Stomach (tissue), 9 donors: ENCODE data around the gene TNFAIP8L1. TPM values are rescaled to one million over a fixed set of nuclear protein-coding genes. Genes with fewer than 3 reads are reported as not detected.
A peak's percentile ranks its signal among the peaks of the same experiment; 100 is the strongest.

Source experiments
- DNase-seq, 2 donors: peaks; one replicate each; pipeline versions ENCODE4 v3.0.0 to v3.0.0-alpha.2; 2013 to 2019
- H3K27ac ChIP-seq, 5 donors: fragments of 200-600 bp in 4 of 5; sonication (generic) in 4 of 5; one replicate each; pipeline ENCODE4 v1.5.1; 2013 to 2019; ENCODE audit warnings: mild to moderate bottlenecking in 1 of 5, moderate library complexity in 1 of 5
- H3K27me3 ChIP-seq, 3 donors: fragments of 200-600 bp; sonication (generic); one replicate each; pipeline ENCODE4 v1.5.1; 2017 to 2019; ENCODE audit warnings: mixed run types in 1 of 3
- H3K36me3 ChIP-seq, 4 donors: fragments of 200-600 bp; sonication (generic); 1 replicate in 3 of 4; 2 replicates in 1 of 4; pipeline ENCODE4 v1.5.1; 2016 to 2019
- H3K4me1 ChIP-seq, 4 donors: fragments of 200-600 bp; sonication (generic); one replicate each; pipeline ENCODE4 v1.5.1; 2016 to 2019
- H3K4me3 ChIP-seq, 4 donors: fragments of 200-600 bp; sonication (generic) in 3 of 4; one replicate each; pipeline ENCODE4 v1.5.1; 2016 to 2019; ENCODE audit warnings: mild to moderate bottlenecking in 1 of 4
- H3K9me3 ChIP-seq, 4 donors: fragments of 200-600 bp; sonication (generic); one replicate each; pipeline ENCODE4 v1.5.1; 2016 to 2019
- CTCF ChIP-seq, 7 experiments: fragments of 450-650 bp in 4 of 7; fragments of 200-600 bp in 3 of 7; sonication (generic) in 3 of 7; IDR thresholded peaks; one replicate each; pipeline ENCODE4 v1.5.1; 2016 to 2019; ENCODE audit warnings: antibody characterized with exemption in 7 of 7, control low read depth in 2 of 7, mild to moderate bottlenecking in 1 of 7
- EP300 ChIP-seq: sonication (generic); formaldehyde crosslinking; IDR thresholded peaks from one replicate; pipeline ENCODE4 v1.6.1; 2017; ENCODE audit warnings: antibody characterized with exemption
- POLR2A ChIP-seq, 4 donors: fragments of 450-650 bp; IDR thresholded peaks; one replicate each; pipeline ENCODE4 v1.6.1; 2016; ENCODE audit warnings: antibody characterized with exemption in 4 of 4, control low read depth in 2 of 4, mild to moderate bottlenecking in 1 of 4, moderate library complexity in 1 of 4
- POLR2AphosphoS5 ChIP-seq, 3 donors: sonication (generic); formaldehyde crosslinking; IDR thresholded peaks; one replicate each; pipeline ENCODE4 v1.6.1; 2016; ENCODE audit warnings: antibody characterized with exemption in 3 of 3
- WGBS, 5 donors: extraction: QIAGEN DNeasy Blood & Tissue Kit in 3 of 5; methylation state at CpG; one replicate each; pipeline versions ENCODE4 v1.1.5 to v1.1.7; 2013 to 2018; 5-methylcytosine and 5-hydroxymethylcytosine counted together
- intact Hi-C: fragments of 100-400 bp; cut with DNase I; formaldehyde crosslinking; loops from one replicate; pipeline ENCODE4 v1.15.1; 2023; ENCODE audit warnings: low total_unique reads
- polyA plus RNA-seq, 3 donors: library from polyadenylated mRNA; stranded (reverse); fragments of 200-250 nt; gene quantifications; one replicate each; pipeline ENCODE4 v1.2.3, GENCODE V29; 2013
- total RNA-seq, 5 donors: library from RNA; depleted of rRNA; stranded (reverse); fragments of >200 nt; gene quantifications; one replicate each; pipeline versions ENCODE4 v1.1.0 to v1.2.3, GENCODE V29; 2014 to 2016
- donor health status: healthy with polysubstance abuse.
- donor health status: Bipolar disorder and iron deficiency.
- donor health status: healthy.

TNFAIP8L1 gene
- total and polyA plus RNA-seq, 8 donors = 5.3 to 43.4 (median 7.7) TPM

GRCh38 chr19:4657262-4657661 is 17.9 kb downstream of the TNFAIP8L1 start:
- peaks cover 53 to 94% (median 91%) of the 10 kb centered on the region in 4 donors for H3K36me3 ChIP-seq
- H3K27me3 ChIP-seq = no peaks in the 10 kb centered on the region
- no peak overlapping the region for H3K4me3 ChIP-seq
- TF ChIP-seq POLR2AphosphoS5 (IDR thresholded peaks at IDR 0.05) = no peak
- TF ChIP-seq POLR2A (IDR thresholded peaks at IDR 0.05) = no peak
- no peak for TF ChIP-seq EP300
- TF ChIP-seq CTCF (IDR thresholded peaks at IDR 0.05) = no peak
- intact Hi-C loops = no loop called here
- H3K27ac ChIP-seq = no peak overlapping the region
- no peaks in the 10 kb centered on the region for H3K4me1 ChIP-seq
- WGBS, 5 donors = 71 to 82% (median 74%) methylated on average over 14 of the region's 14 CpGs
- DNase-seq = no peak
- H3K9me3 ChIP-seq = peaks cover 0 to 12% (median 10%) of the 10 kb centered on the region in 4 donors

- no peak for DNase-seq
- Histone ChIP-seq H3K4me3 (no peak overlapping the region), H3K36me3 (peaks cover 58 to 94% (median 91%) of the 10 kb centered on the region in 4 donors), H3K9me3 (peaks cover 0 to 12% (median 10%) of the 10 kb centered on the region in 4 donors), H3K27ac (no peak overlapping the region), H3K27me3 (no peaks in the 10 kb centered on the region), H3K4me1 (no peaks in the 10 kb centered on the region)
- TF ChIP-seq CTCF (IDR thresholded peaks at IDR 0.05) (no peak), POLR2A (IDR thresholded peaks at IDR 0.05) (no peak)
- intact Hi-C loops = no loop called here
- 85 to 100% (median 94%) methylated on average over 7 to 8 of the region's 8 CpGs for WGBS, 5 donors
Measured at GRCh38 chr19:4657835-4658234, 18.5 kb downstream of the TNFAIP8L1 start.

- Histone ChIP-seq H3K27ac (peak overlapping the region in 1 of 5 donors; percentile 13), H3K36me3 (peaks cover 69 to 97% (median 95%) of the 10 kb centered on the region in 4 donors), H3K27me3 (no peaks in the 10 kb centered on the region), H3K4me3 (no peak overlapping the region), H3K4me1 (peaks cover 0 to 16% (median 4%) of the 10 kb centered on the region in 4 donors), H3K9me3 (peaks cover 0 to 12% (median 10%) of the 10 kb centered on the region in 4 donors)
- intact Hi-C loops = no loop called here
- peak in 1 of 2 donors; percentile 45 for DNase-seq
- TF ChIP-seq CTCF (IDR thresholded peaks at IDR 0.05) (peak in 1 of 7 experiments; percentile 17), EP300 (no peak)
- 82 to 91% (median 87%) methylated on average over 12 to 15 of the region's 15 CpGs for WGBS, 5 donors
Measured at GRCh38 chr19:4660181-4660791, 21.0 kb downstream of the TNFAIP8L1 start.

GRCh38 chr19:4660993-4661392 is 21.7 kb downstream of the TNFAIP8L1 start:
- H3K9me3 ChIP-seq = peaks cover 0 to 12% (median 10%) of the 10 kb centered on the region in 4 donors
- intact Hi-C loops = no loop called here
- WGBS, 5 donors = 79 to 89% (median 87%) methylated on average over 4 of the region's 4 CpGs
- DNase-seq = no peak
- H3K27me3 ChIP-seq = no peaks in the 10 kb centered on the region
- H3K27ac ChIP-seq = peak overlapping the region in 1 of 5 donors; percentile 13
- no peak for TF ChIP-seq POLR2AphosphoS5 (IDR thresholded peaks at IDR 0.05)
- TF ChIP-seq EP300 = no peak
- TF ChIP-seq POLR2A (IDR thresholded peaks at IDR 0.05) = no peak
- TF ChIP-seq CTCF (IDR thresholded peaks at IDR 0.05) = no peak
- peaks cover 0 to 16% (median 4%) of the 10 kb centered on the region in 4 donors for H3K4me1 ChIP-seq
- H3K36me3 ChIP-seq = peaks cover 70 to 96% (median 93%) of the 10 kb centered on the region in 4 donors
- no peak overlapping the region for H3K4me3 ChIP-seq
